ENCODE results near the gene JDP2.
A peak's percentile ranks its signal among the peaks of the same experiment; 100 is the strongest.

JDP2 gene

GRCh38 chr14:75413013-75413412 is 14.8 kb upstream of the JDP2 start:
- Histone ChIP-seq H3K9me3 (ENCODE audit: control insufficient read depth, low read depth, low read length) (no peaks in the 10 kb centered on the region), H3K36me3 (ENCODE audit: control insufficient read depth, low read depth, low read length) (no peaks in the 10 kb centered on the region), H3K4me1 (ENCODE audit: control insufficient read depth, low read depth, low read length) (peaks cover 10% of the 10 kb centered on the region), H3K27me3 (ENCODE audit: control insufficient read depth, insufficient read depth, low read length) (no peaks in the 10 kb centered on the region), H3K4me3 (ENCODE audit: low read length) (no peak overlapping the region), H3K9ac (ENCODE audit: low read length) (no peak overlapping the region), H3K27ac (ENCODE audit: low read length) (no peak overlapping the region)

GRCh38 chr14:75417674-75418073 is 10.1 kb upstream of the JDP2 start:
- no peaks in the 10 kb centered on the region for H3K36me3 ChIP-seq (ENCODE audit: control insufficient read depth, low read depth, low read length)
- H3K9me3 ChIP-seq (ENCODE audit: control insufficient read depth, low read depth, low read length), result no peaks in the 10 kb centered on the region
- no peak overlapping the region for H3K4me3 ChIP-seq (ENCODE audit: low read length)
- peaks cover 13% of the 10 kb centered on the region for H3K4me1 ChIP-seq (ENCODE audit: control insufficient read depth, low read depth, low read length)
- H3K27me3 ChIP-seq (ENCODE audit: control insufficient read depth, insufficient read depth, low read length), result no peaks in the 10 kb centered on the region
- no peak overlapping the region for H3K27ac ChIP-seq (ENCODE audit: low read length)
- H3K9ac ChIP-seq (ENCODE audit: low read length), result no peak overlapping the region

- Histone ChIP-seq H3K9ac (ENCODE audit: low read length) (peak overlapping the region; percentile 28), H3K4me1 (ENCODE audit: control insufficient read depth, low read depth, low read length) (peaks cover 13% of the 10 kb centered on the region), H3K27me3 (ENCODE audit: control insufficient read depth, insufficient read depth, low read length) (no peaks in the 10 kb centered on the region), H3K27ac (ENCODE audit: low read length) (no peak overlapping the region), H3K4me3 (ENCODE audit: low read length) (peak overlapping the region; percentile 66), H3K9me3 (ENCODE audit: control insufficient read depth, low read depth, low read length) (no peaks in the 10 kb centered on the region), H3K36me3 (ENCODE audit: control insufficient read depth, low read depth, low read length) (no peaks in the 10 kb centered on the region)
Measured at GRCh38 chr14:75418850-75419768, 8.7 kb upstream of the JDP2 start.

GRCh38 chr14:75422169-75422568 is 5.7 kb upstream of the JDP2 start:
- Histone ChIP-seq H3K27ac (ENCODE audit: low read length) (no peak overlapping the region), H3K27me3 (ENCODE audit: control insufficient read depth, insufficient read depth, low read length) (peaks cover 20% of the 10 kb centered on the region), H3K36me3 (ENCODE audit: control insufficient read depth, low read depth, low read length) (no peaks in the 10 kb centered on the region), H3K4me3 (ENCODE audit: low read length) (no peak overlapping the region), H3K4me1 (ENCODE audit: control insufficient read depth, low read depth, low read length) (peaks cover 16% of the 10 kb centered on the region), H3K9me3 (ENCODE audit: control insufficient read depth, low read depth, low read length) (no peaks in the 10 kb centered on the region), H3K9ac (ENCODE audit: low read length) (no peak overlapping the region)

GRCh38 chr14:75424496-75424895 is 3.3 kb upstream of the JDP2 start:
- H3K27me3 ChIP-seq (ENCODE audit: control insufficient read depth, insufficient read depth, low read length), result peaks cover 37% of the 10 kb centered on the region
- no peaks in the 10 kb centered on the region for H3K9me3 ChIP-seq (ENCODE audit: control insufficient read depth, low read depth, low read length)
- H3K27ac ChIP-seq (ENCODE audit: low read length), result no peak overlapping the region
- H3K4me1 ChIP-seq (ENCODE audit: control insufficient read depth, low read depth, low read length), result peaks cover 14% of the 10 kb centered on the region
- H3K36me3 ChIP-seq (ENCODE audit: control insufficient read depth, low read depth, low read length), result no peaks in the 10 kb centered on the region
- no peak overlapping the region for H3K4me3 ChIP-seq (ENCODE audit: low read length)
- no peak overlapping the region for H3K9ac ChIP-seq (ENCODE audit: low read length)

- peaks cover 40% of the 10 kb centered on the region for H3K27me3 ChIP-seq (ENCODE audit: control insufficient read depth, insufficient read depth, low read length)
- H3K9ac ChIP-seq (ENCODE audit: low read length), result no peak overlapping the region
- no peaks in the 10 kb centered on the region for H3K36me3 ChIP-seq (ENCODE audit: control insufficient read depth, low read depth, low read length)
- no peak overlapping the region for H3K4me3 ChIP-seq (ENCODE audit: low read length)
- no peak overlapping the region for H3K27ac ChIP-seq (ENCODE audit: low read length)
- H3K4me1 ChIP-seq (ENCODE audit: control insufficient read depth, low read depth, low read length), result peaks cover 8% of the 10 kb centered on the region
- no peaks in the 10 kb centered on the region for H3K9me3 ChIP-seq (ENCODE audit: control insufficient read depth, low read depth, low read length)
Measured at GRCh38 chr14:75425446-75425845, 2.4 kb upstream of the JDP2 start.

GRCh38 chr14:75426332-75427125 is 1.3 kb upstream of the JDP2 start:
- Histone ChIP-seq H3K9me3 (ENCODE audit: control insufficient read depth, low read depth, low read length) (no peaks in the 10 kb centered on the region), H3K9ac (ENCODE audit: low read length) (no peak overlapping the region), H3K36me3 (ENCODE audit: control insufficient read depth, low read depth, low read length) (no peaks in the 10 kb centered on the region), H3K4me3 (ENCODE audit: low read length) (peak overlapping the region; percentile 60), H3K27ac (ENCODE audit: low read length) (no peak overlapping the region), H3K27me3 (ENCODE audit: control insufficient read depth, insufficient read depth, low read length) (peaks cover 40% of the 10 kb centered on the region), H3K4me1 (ENCODE audit: control insufficient read depth, low read depth, low read length) (peaks cover 8% of the 10 kb centered on the region)

GRCh38 chr14:75427126-75427481 is 718 bp upstream of the JDP2 start:
- Histone ChIP-seq H3K36me3 (ENCODE audit: control insufficient read depth, low read depth, low read length) (no peaks in the 10 kb centered on the region), H3K9me3 (ENCODE audit: control insufficient read depth, low read depth, low read length) (no peaks in the 10 kb centered on the region), H3K27ac (ENCODE audit: low read length) (no peak overlapping the region), H3K9ac (ENCODE audit: low read length) (peak overlapping the region; percentile 33), H3K27me3 (ENCODE audit: control insufficient read depth, insufficient read depth, low read length) (peaks cover 40% of the 10 kb centered on the region), H3K4me1 (ENCODE audit: control insufficient read depth, low read depth, low read length) (peaks cover 8% of the 10 kb centered on the region), H3K4me3 (ENCODE audit: low read length) (peak overlapping the region; percentile 60)

GRCh38 chr14:75428230-75429104 is 645 bp downstream of the JDP2 start:
- H3K9ac ChIP-seq (ENCODE audit: low read length), result peak overlapping the region; percentile 53

GRCh38 chr14:75429562-75429961 is 1.7 kb downstream of the JDP2 start:
- Histone ChIP-seq H3K27me3 (ENCODE audit: control insufficient read depth, insufficient read depth, low read length) (peaks cover 40% of the 10 kb centered on the region), H3K9me3 (ENCODE audit: control insufficient read depth, low read depth, low read length) (no peaks in the 10 kb centered on the region), H3K4me3 (ENCODE audit: low read length) (no peak overlapping the region), H3K4me1 (ENCODE audit: control insufficient read depth, low read depth, low read length) (peaks cover 8% of the 10 kb centered on the region), H3K36me3 (ENCODE audit: control insufficient read depth, low read depth, low read length) (no peaks in the 10 kb centered on the region), H3K9ac (ENCODE audit: low read length) (no peak overlapping the region), H3K27ac (ENCODE audit: low read length) (no peak overlapping the region)

More at GRCh38 chr14:75428230-75429104, 645 bp downstream of the JDP2 start:
- Histone ChIP-seq H3K27me3 (ENCODE audit: control insufficient read depth, insufficient read depth, low read length) (peaks cover 40% of the 10 kb centered on the region), H3K4me1 (ENCODE audit: control insufficient read depth, low read depth, low read length) (peaks cover 8% of the 10 kb centered on the region), H3K27ac (ENCODE audit: low read length) (no peak overlapping the region), H3K9me3 (ENCODE audit: control insufficient read depth, low read depth, low read length) (no peaks in the 10 kb centered on the region), H3K36me3 (ENCODE audit: control insufficient read depth, low read depth, low read length) (no peaks in the 10 kb centered on the region), H3K4me3 (ENCODE audit: low read length) (peak overlapping the region; percentile 59)

GRCh38 chr14:75430116-75430515 is 2.3 kb downstream of the JDP2 start:
- Histone ChIP-seq H3K27ac (ENCODE audit: low read length) (no peak overlapping the region), H3K9ac (ENCODE audit: low read length) (no peak overlapping the region), H3K36me3 (ENCODE audit: control insufficient read depth, low read depth, low read length) (no peaks in the 10 kb centered on the region), H3K4me3 (ENCODE audit: low read length) (no peak overlapping the region), H3K4me1 (ENCODE audit: control insufficient read depth, low read depth, low read length) (peaks cover 8% of the 10 kb centered on the region), H3K9me3 (ENCODE audit: control insufficient read depth, low read depth, low read length) (no peaks in the 10 kb centered on the region), H3K27me3 (ENCODE audit: control insufficient read depth, insufficient read depth, low read length) (peaks cover 40% of the 10 kb centered on the region)
